HEK293 (cell line): ENCODE data around the gene MYO15B.

Experiments
- CTCF ChIA-PET: fragments of 350-600 bp; formaldehyde crosslinking; extraction: SDS; loops from one replicate; lab custom pipeline; 2021; ENCODE audit warnings: antibody characterized with exemption; lab: Yijun Ruan, JAX
- POLR2A ChIA-PET: fragments of 300-600 bp; formaldehyde crosslinking; extraction: SDS; loops from one replicate; lab custom pipeline; 2020; ENCODE audit warnings: antibody characterized with exemption, inconsistent platforms; lab: Yijun Ruan, JAX
- H3K27ac ChIP-seq: fragments of 200-500 bp; sonication (Bioruptor generic); 2 replicates; pipeline ENCODE4 v1.5.1; 2014; ENCODE audit warnings: low read depth, low read length, control low read depth, inconsistent platforms; ENCODE audit errors: extremely low read depth
- H3K36me3 ChIP-seq, 2 experiments: fragments of 200-500 bp in 1 of 2; sonication (Bioruptor generic) in 1 of 2; 1 replicate in 1 of 2; 2 replicates in 1 of 2; pipeline ENCODE4 v1.5.1; 2014 to 2017; ENCODE audit warnings: inconsistent platforms in 2 of 2, low read length in 2 of 2; ENCODE audit not compliant: control insufficient read depth in 2 of 2, insufficient read depth in 1 of 2
- H3K4me1 ChIP-seq: fragments of 200-500 bp; sonication (Bioruptor generic); 2 replicates; pipeline ENCODE4 v1.5.1; 2014; ENCODE audit warnings: mild to moderate bottlenecking, low read length, inconsistent platforms; ENCODE audit not compliant: control insufficient read depth, insufficient read depth
- H3K4me3 ChIP-seq: 2 replicates; pipeline ENCODE4 v1.5.1; 2011; ENCODE audit warnings: low read depth, mild to moderate bottlenecking, control low read depth, low read length, moderate library complexity
- H3K9me3 ChIP-seq: fragments of 200-500 bp; sonication (Bioruptor generic); 2 replicates; pipeline ENCODE4 v1.5.1; 2014; ENCODE audit warnings: low read depth, low read length, inconsistent platforms; ENCODE audit not compliant: control insufficient read depth, insufficient read depth
- BCL11B ChIP-seq: fragments of 450-650 bp; formaldehyde crosslinking; IDR thresholded peaks from 2 replicates; pipeline ENCODE4 v1.5.1; 2016; ENCODE audit warnings: low read depth, missing biosample characterization, missing genetic modification characterization
- GLIS1 ChIP-seq: fragments of 450-650 bp; formaldehyde crosslinking; IDR thresholded peaks from 2 replicates; pipeline ENCODE4 v1.5.1; 2016; ENCODE audit warnings: missing biosample characterization, missing genetic modification characterization
- KLF8 ChIP-seq: fragments of 450-650 bp; formaldehyde crosslinking; IDR thresholded peaks from 2 replicates; pipeline ENCODE4 v1.5.1; 2016; ENCODE audit warnings: missing biosample characterization, missing genetic modification characterization
- KLF9 ChIP-seq: fragments of 450-650 bp; formaldehyde crosslinking; IDR thresholded peaks from 2 replicates; pipeline ENCODE4 v1.5.1; 2016; ENCODE audit warnings: missing biosample characterization, missing genetic modification characterization, low read depth
- SP2 ChIP-seq: fragments of 450-650 bp; formaldehyde crosslinking; IDR thresholded peaks from 2 replicates; pipeline ENCODE4 v1.5.1; 2016; ENCODE audit warnings: missing biosample characterization, missing genetic modification characterization
- ZBTB17 ChIP-seq: fragments of 450-650 bp; formaldehyde crosslinking; IDR thresholded peaks from 2 replicates; pipeline ENCODE4 v1.5.1; 2016; ENCODE audit warnings: missing biosample characterization, missing genetic modification characterization
- ZFP41 ChIP-seq: fragments of 450-650 bp; formaldehyde crosslinking; IDR thresholded peaks from 2 replicates; pipeline ENCODE4 v1.5.1; 2016; ENCODE audit warnings: missing biosample characterization, missing genetic modification characterization, borderline replicate concordance
- ZFP69B ChIP-seq: fragments of 450-650 bp; formaldehyde crosslinking; IDR thresholded peaks from 2 replicates; pipeline ENCODE4 v1.5.1; 2016; ENCODE audit warnings: missing biosample characterization, missing genetic modification characterization
- ZNF138 ChIP-seq: fragments of 450-650 bp; formaldehyde crosslinking; IDR thresholded peaks from 2 replicates; pipeline ENCODE4 v1.5.1; 2016; ENCODE audit warnings: missing biosample characterization, missing genetic modification characterization, borderline replicate concordance
- ZNF146 ChIP-seq: fragments of 450-650 bp; formaldehyde crosslinking; IDR thresholded peaks from 2 replicates; pipeline ENCODE4 v1.5.1; 2016; ENCODE audit warnings: missing biosample characterization, missing genetic modification characterization
- ZNF155 ChIP-seq: fragments of 450-650 bp; formaldehyde crosslinking; IDR thresholded peaks from 2 replicates; pipeline ENCODE4 v1.5.1; 2016; ENCODE audit warnings: missing biosample characterization, missing genetic modification characterization
- ZNF157 ChIP-seq: fragments of 450-650 bp; formaldehyde crosslinking; IDR thresholded peaks from 2 replicates; pipeline ENCODE4 v1.5.1; 2016; ENCODE audit warnings: missing biosample characterization, missing genetic modification characterization
- ZNF2 ChIP-seq: fragments of 450-650 bp; formaldehyde crosslinking; IDR thresholded peaks from 2 replicates; pipeline ENCODE4 v1.5.1; 2016; ENCODE audit warnings: missing biosample characterization, missing genetic modification characterization
- ZNF211 ChIP-seq: fragments of 450-650 bp; formaldehyde crosslinking; IDR thresholded peaks from 2 replicates; pipeline ENCODE4 v1.5.1; 2016; ENCODE audit warnings: low read depth, missing biosample characterization, missing genetic modification characterization
- ZNF302 ChIP-seq: fragments of 450-650 bp; formaldehyde crosslinking; IDR thresholded peaks from 2 replicates; pipeline ENCODE4 v1.5.1; 2016; ENCODE audit warnings: missing biosample characterization, missing genetic modification characterization, low read depth
- ZNF341 ChIP-seq: fragments of 450-650 bp; formaldehyde crosslinking; IDR thresholded peaks from 2 replicates; pipeline ENCODE4; 2016; ENCODE audit warnings: low read depth, missing biosample characterization, missing genetic modification characterization
- ZNF449 ChIP-seq: fragments of 450-650 bp; formaldehyde crosslinking; IDR thresholded peaks from 2 replicates; pipeline ENCODE4 v1.5.1; 2017; ENCODE audit warnings: missing biosample characterization, mild to moderate bottlenecking, missing genetic modification characterization, moderate library complexity
- ZNF488 ChIP-seq: fragments of 450-650 bp; formaldehyde crosslinking; IDR thresholded peaks from 2 replicates; pipeline ENCODE4 v1.5.1; 2016; ENCODE audit warnings: missing biosample characterization, missing genetic modification characterization
- ZNF501 ChIP-seq: fragments of 450-650 bp; formaldehyde crosslinking; IDR thresholded peaks from 2 replicates; pipeline ENCODE4 v1.5.1; 2016; ENCODE audit warnings: missing biosample characterization, missing genetic modification characterization
- ZNF530 ChIP-seq: fragments of 450-650 bp; formaldehyde crosslinking; IDR thresholded peaks from 2 replicates; pipeline ENCODE4 v1.5.1; 2016; ENCODE audit warnings: low read depth, missing biosample characterization, missing genetic modification characterization
- ZNF610 ChIP-seq: fragments of 450-650 bp; formaldehyde crosslinking; IDR thresholded peaks from 2 replicates; pipeline ENCODE4 v1.5.1; 2016; ENCODE audit warnings: missing biosample characterization, missing genetic modification characterization, borderline replicate concordance
- ZNF623 ChIP-seq: fragments of 450-650 bp; formaldehyde crosslinking; IDR thresholded peaks from 2 replicates; pipeline ENCODE4 v1.5.1; 2016; ENCODE audit warnings: missing biosample characterization, missing genetic modification characterization
- ZNF658 ChIP-seq: fragments of 450-650 bp; formaldehyde crosslinking; IDR thresholded peaks from 2 replicates; pipeline ENCODE4; 2016; ENCODE audit warnings: missing biosample characterization, missing genetic modification characterization
- ZNF660 ChIP-seq: fragments of 450-650 bp; IDR thresholded peaks from 2 replicates; pipeline ENCODE4 v1.5.1; 2018; ENCODE audit warnings: missing biosample characterization, mild to moderate bottlenecking, missing genetic modification characterization
- ZNF664 ChIP-seq: fragments of 450-650 bp; formaldehyde crosslinking; IDR thresholded peaks from 2 replicates; pipeline ENCODE4 v1.5.1; 2016; ENCODE audit warnings: missing biosample characterization, missing genetic modification characterization
- ZNF670 ChIP-seq: fragments of 450-650 bp; formaldehyde crosslinking; IDR thresholded peaks from 2 replicates; pipeline ENCODE4 v1.5.1; 2016; ENCODE audit warnings: missing biosample characterization, missing genetic modification characterization, low read depth
- ZNF677 ChIP-seq: fragments of 450-650 bp; IDR thresholded peaks from 2 replicates; pipeline ENCODE4 v1.5.0; 2018; ENCODE audit warnings: missing biosample characterization, mild to moderate bottlenecking, missing genetic modification characterization, moderate library complexity
- ZNF701 ChIP-seq: fragments of 450-650 bp; formaldehyde crosslinking; IDR thresholded peaks from 2 replicates; pipeline ENCODE4 v1.5.1; 2016; ENCODE audit warnings: missing biosample characterization, missing genetic modification characterization
- ZNF837 ChIP-seq: fragments of 450-650 bp; formaldehyde crosslinking; IDR thresholded peaks from 2 replicates; pipeline ENCODE4 v1.5.1; 2016; ENCODE audit warnings: missing biosample characterization, missing genetic modification characterization
- ZSCAN18 ChIP-seq: fragments of 450-650 bp; formaldehyde crosslinking; IDR thresholded peaks from 2 replicates; pipeline ENCODE4 v1.5.1; 2016; ENCODE audit warnings: missing biosample characterization, missing genetic modification characterization
- ZSCAN30 ChIP-seq: fragments of 450-650 bp; IDR thresholded peaks from 2 replicates; pipeline ENCODE4 v1.5.1; 2018; ENCODE audit warnings: missing biosample characterization, mild to moderate bottlenecking, missing genetic modification characterization, moderate library complexity

The MYO15B gene

GRCh38 chr17:75596320-75597087, 8.9 kb downstream of the MYO15B start:
- CTCF ChIA-PET, result interaction anchor here (0.5 to 7.9 kb wide), 11 partner anchors 17 to 190 kb away, joined by 3 to 102 read pairs (median 3); partner anchors contain the start of gene SMIM5
- TF ChIP-seq ZNF660 (tag by site-specific recombination) (no peak), ZNF138 (no peak), ZBTB17 (tag by site-specific recombination) (no peak), ZNF837 (tag by site-specific recombination) (no peak), ZNF658 (tag by site-specific recombination) (no peak), ZNF610 (tag by site-specific recombination) (no peak), ZNF146 (tag by site-specific recombination) (no peak), ZNF677 (tag by site-specific recombination) (no peak)
- Histone ChIP-seq H3K9me3 (no peaks in the 10 kb centered on the region), H3K36me3 (no peaks in the 10 kb centered on the region), H3K4me3 (no peak overlapping the region), H3K27ac (no peak overlapping the region), H3K4me1 (no peaks in the 10 kb centered on the region)
- POLR2A ChIA-PET, result no interaction called here

- no peaks in the 10 kb centered on the region for H3K9me3 ChIP-seq
- no peak overlapping the region for H3K27ac ChIP-seq
- ChIA-PET CTCF (interaction anchor here (0.5 to 7.9 kb wide), 68 partner anchors 10 to 1132 kb away, joined by 3 to 122 read pairs (median 4); partner anchors contain the start of genes GALK1, LLGL2, SMIM5 and TSEN54), POLR2A (interaction anchor here (0.6 to 2.9 kb wide), 6 partner anchors 10 to 179 kb away, joined by 3 to 9 read pairs (median 4); partner anchors contain the start of gene TSEN54)
- H3K4me3 ChIP-seq, result no peak overlapping the region
- no peaks in the 10 kb centered on the region for H3K4me1 ChIP-seq
- H3K36me3 ChIP-seq, result no peaks in the 10 kb centered on the region
- TF ChIP-seq ZNF501 (no peak), SP2 (no peak), ZNF530 (tag by site-specific recombination) (no peak), ZNF623 (tag by site-specific recombination) (no peak), ZNF670 (tag by site-specific recombination) (no peak), ZSCAN30 (tag by site-specific recombination) (peak; percentile 41; the same call in 1 of the 2 replicates), ZFP69B (tag by site-specific recombination) (no peak), ZNF677 (tag by site-specific recombination) (no peak), ZNF701 (tag by site-specific recombination) (no peak), GLIS1 (tag by site-specific recombination) (peak; percentile 43; the same call in 1 of the 2 replicates), KLF8 (peak; percentile 20; the same call in 1 of the 2 replicates), ZNF488 (tag by site-specific recombination) (no peak), ZNF157 (no peak), ZNF341 (tag by site-specific recombination) (peak; percentile 90), ZSCAN18 (tag by site-specific recombination) (no peak), ZNF155 (no peak), BCL11B (tag by site-specific recombination) (no peak), ZNF211 (no peak), KLF9 (tag by site-specific recombination) (peak; percentile 54), ZNF2 (tag by site-specific recombination) (peak; percentile 84), ZNF610 (tag by site-specific recombination) (no peak), ZNF302 (no peak), ZFP41 (tag by site-specific recombination) (no peak), ZNF664 (peak; percentile 17; the same call in 1 of the 2 replicates), ZNF449 (tag by site-specific recombination) (no peak)
These were observed 13.7 kb downstream of the MYO15B start for GRCh38 chr17:75601057-75601987.
